ENCODE results near the gene CCDC188. TPM values are rescaled to one million over a fixed set of nuclear protein-coding genes. Genes with fewer than 3 reads are reported as not detected.

The CCDC188 gene
- total RNA-seq, 4 donors from 2014 or later = 0.28 to 1.8 (median 0.56) TPM; not detected in 1

DNA sequence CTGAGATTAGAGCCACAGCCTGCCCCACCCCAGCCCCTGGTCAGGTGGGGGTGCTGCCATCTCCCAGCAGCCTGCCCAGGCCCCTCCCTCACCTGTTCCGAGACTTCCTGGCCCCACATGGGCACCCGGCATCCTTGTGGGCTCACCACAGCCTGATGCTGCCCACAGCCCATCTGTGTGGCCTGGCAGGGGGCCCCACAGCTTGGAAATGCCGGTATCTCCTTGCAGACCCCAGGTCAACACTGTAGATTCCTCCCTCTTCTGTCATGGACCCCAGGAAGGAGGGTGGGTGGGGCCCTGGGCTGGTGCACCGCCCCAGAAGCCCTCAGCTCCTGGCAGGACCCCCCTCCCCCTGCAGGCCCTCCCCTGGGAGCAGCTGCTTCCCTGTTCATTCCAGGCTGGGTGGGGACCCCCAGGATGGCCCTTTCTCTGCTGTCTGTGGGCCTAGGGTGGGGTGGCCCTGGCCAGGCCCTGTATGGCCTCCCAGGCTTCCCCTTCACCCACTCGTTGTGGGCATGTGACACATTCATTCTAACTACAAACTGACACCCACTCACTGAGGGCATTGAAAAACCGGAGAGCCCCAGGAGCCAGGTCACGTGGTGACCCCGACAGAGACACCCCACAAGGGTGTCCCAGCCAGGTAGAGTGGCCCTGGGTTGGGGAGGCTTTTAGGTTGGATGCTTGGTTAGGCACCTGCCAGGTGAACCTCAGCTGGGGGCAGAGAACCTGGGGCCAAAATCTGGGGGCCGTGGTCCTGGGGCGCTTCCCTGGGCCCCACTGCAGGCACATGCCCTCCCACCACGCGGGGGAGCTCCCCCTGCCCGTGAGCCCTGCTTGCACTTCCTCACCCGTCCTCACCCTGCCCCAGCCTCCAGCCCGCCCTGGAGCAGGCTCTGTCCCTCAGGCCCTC lies 44.1 kb upstream of the CCDC188 start:
- TF ChIP-seq CTCF (IDR thresholded peaks at IDR 0.05) = no peak
- no peak for DNase-seq (ENCODE audit: low spot score)
- ATAC-seq (ENCODE audit: low FRiP score) = no peak

GRCh38 chr22:20193761-20194494 lies 43.1 kb upstream of the CCDC188 start:
- no peak for DNase-seq (ENCODE audit: low spot score)
- ATAC-seq (ENCODE audit: low FRiP score) = no peak
- TF ChIP-seq CTCF (IDR thresholded peaks at IDR 0.05) = no peak

- ATAC-seq (ENCODE audit: low FRiP score) (no peak), DNase-seq (ENCODE audit: low spot score) (no peak)
- TF ChIP-seq CTCF (IDR thresholded peaks at IDR 0.05) = no peak
These were observed 42.3 kb upstream of the CCDC188 start for GRCh38 chr22:20192972-20193760.

- no peak for DNase-seq (ENCODE audit: low spot score)
- no peak for TF ChIP-seq CTCF (IDR thresholded peaks at IDR 0.05)
- ATAC-seq (ENCODE audit: low FRiP score) = no peak
These were observed 41.6 kb upstream of the CCDC188 start for GRCh38 chr22:20192293-20192971.

DNA sequence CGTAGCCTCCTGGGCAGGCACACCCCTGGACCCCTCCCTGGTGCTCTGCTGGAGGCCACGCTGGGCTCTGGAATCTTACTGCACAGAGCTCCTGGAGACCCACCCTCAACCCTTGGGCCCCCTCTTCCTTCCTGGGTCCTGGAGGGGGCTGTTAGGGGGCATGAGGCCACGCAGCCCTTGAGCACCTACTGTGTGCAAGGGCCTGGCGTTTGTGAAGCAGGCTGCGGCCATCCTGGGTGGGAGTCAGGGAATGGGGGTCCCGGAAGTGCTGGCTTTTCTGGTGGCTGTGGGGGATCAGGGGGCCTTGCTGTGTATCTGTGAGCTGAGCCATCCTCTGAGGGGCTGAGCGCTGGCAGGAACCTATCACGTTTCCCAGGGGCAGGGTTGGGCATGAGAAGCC lies 40.9 kb upstream of the CCDC188 start:
- no peak for DNase-seq (ENCODE audit: low spot score)
- ATAC-seq (ENCODE audit: low FRiP score) = no peak
- no peak for TF ChIP-seq CTCF (IDR thresholded peaks at IDR 0.05)

DNA sequence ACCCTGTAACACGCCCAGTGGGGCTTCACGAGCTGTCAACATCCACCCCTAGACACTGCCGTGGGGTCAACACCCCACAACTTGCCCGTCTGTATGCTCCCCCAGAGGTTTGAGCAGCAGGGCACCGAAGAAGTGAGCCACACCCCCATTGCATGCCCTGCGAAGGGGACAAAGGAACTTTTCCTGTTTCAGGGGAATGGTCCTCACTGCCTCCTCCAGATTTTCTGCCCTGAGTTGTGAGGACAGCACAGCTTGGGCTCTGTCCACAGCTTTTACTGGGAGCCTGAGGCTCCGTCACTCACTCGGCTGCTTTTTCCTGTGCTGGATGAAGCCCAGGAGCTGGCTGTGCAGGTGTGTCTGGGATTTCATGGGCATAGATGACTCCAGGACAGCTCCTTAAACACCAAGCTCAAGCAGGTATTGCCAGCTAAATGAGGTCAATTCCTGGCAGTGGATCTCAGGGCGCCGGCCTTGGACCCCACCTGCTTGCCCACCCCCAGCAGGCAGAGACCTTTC lies 40.2 kb upstream of the CCDC188 start:
- no peak for ATAC-seq (ENCODE audit: low FRiP score)
- TF ChIP-seq CTCF (IDR thresholded peaks at IDR 0.05) = no peak
- no peak for DNase-seq (ENCODE audit: low spot score)

Data from omental fat pad (tissue), 4 donors.